GM23338 (cell line): ENCODE results near the gene MAMDC2. TPM values are rescaled to one million over a fixed set of nuclear protein-coding genes. Genes with fewer than 3 reads are reported as not detected.

Source experiments
- ATAC-seq: fragments of 200-7000 bp; cut with Tn5 transposase; 3 replicates; pipeline ENCODE4 v1.9.1; 2020
- DNase-seq: peaks from one replicate; pipeline ENCODE4 v3.0.0-alpha.2; 2015; ENCODE audit warnings: low spot score
- H2AFZ ChIP-seq: fragments of 200-600 bp; sonication (generic); 2 replicates; pipeline ENCODE4 v1.8.0; 2016; ENCODE audit warnings: antibody characterized with exemption, mild to moderate bottlenecking, moderate library complexity
- H3F3A ChIP-seq: fragments of 200-600 bp; sonication (generic); replicated peaks from 2 replicates; pipeline ENCODE4 v1.8.0; 2017; ENCODE audit warnings: antibody characterized with exemption, mixed run types, low read depth
- H3K27ac ChIP-seq: fragments of 200-600 bp; sonication (generic); 2 replicates; pipeline ENCODE4 v1.6.1; 2016; ENCODE audit warnings: low read depth
- H3K27me3 ChIP-seq: fragments of 200-600 bp; sonication (generic); 2 replicates; pipeline ENCODE4 v1.8.0; 2016; ENCODE audit warnings: mild to moderate bottlenecking, mixed run types, moderate library complexity; ENCODE audit not compliant: insufficient read depth
- H3K36me3 ChIP-seq: fragments of 200-600 bp; sonication (generic); 2 replicates; pipeline ENCODE4 v1.8.0; 2016; ENCODE audit warnings: mild to moderate bottlenecking; ENCODE audit not compliant: insufficient read depth
- H3K4me1 ChIP-seq: fragments of 200-600 bp; sonication (generic); 2 replicates; pipeline ENCODE4 v1.8.0; 2016; ENCODE audit warnings: mild to moderate bottlenecking, moderate library complexity; ENCODE audit not compliant: insufficient read depth
- H3K4me2 ChIP-seq: fragments of 200-600 bp; sonication (generic); 2 replicates; pipeline ENCODE4 v1.7.1; 2017; ENCODE audit warnings: mixed run types
- H3K4me3 ChIP-seq: fragments of 200-600 bp; sonication (generic); 2 replicates; pipeline ENCODE4 v1.6.1; 2016; ENCODE audit warnings: mixed run types
- H3K79me2 ChIP-seq: fragments of 200-600 bp; sonication (generic); replicated peaks from 2 replicates; pipeline ENCODE4 v1.8.0; 2017; ENCODE audit warnings: mild to moderate bottlenecking; ENCODE audit not compliant: insufficient read depth
- H3K9me2 ChIP-seq: fragments of 200-600 bp; sonication (generic); 2 replicates; pipeline ENCODE4 v1.8.0; 2017; ENCODE audit not compliant: insufficient read depth
- H4K20me1 ChIP-seq: fragments of 200-600 bp; sonication (generic); replicated peaks from 2 replicates; pipeline ENCODE4 v1.8.0; 2017; ENCODE audit warnings: mild to moderate bottlenecking; ENCODE audit not compliant: insufficient read depth
- H3K27ac Mint-ChIP-seq: 2 replicates; pipeline ENCODE4 v1.8.0; 2020; ENCODE audit warnings: inconsistent platforms, mild to moderate bottlenecking, moderate library complexity, mixed read lengths
- H3K27me3 Mint-ChIP-seq: 3 replicates; pipeline ENCODE4 v1.8.0; 2022; ENCODE audit warnings: low read depth, mild to moderate bottlenecking, moderate library complexity, mixed read lengths, inconsistent platforms; ENCODE audit not compliant: insufficient read depth, poor library complexity
- H3K36me3 Mint-ChIP-seq: 3 replicates; pipeline ENCODE4 v1.8.0; 2021; ENCODE audit warnings: low read depth, mild to moderate bottlenecking, inconsistent platforms, moderate library complexity, mixed read lengths
- H3K4me1 Mint-ChIP-seq: 3 replicates; pipeline ENCODE4 v1.8.0; 2020; ENCODE audit warnings: mild to moderate bottlenecking, inconsistent platforms, mixed read lengths
- H3K4me3 Mint-ChIP-seq: 3 replicates; pipeline ENCODE4 v1.8.0; 2021; ENCODE audit warnings: moderate library complexity, mild to moderate bottlenecking, inconsistent platforms, mixed read lengths
- H3K9me3 Mint-ChIP-seq: 3 replicates; pipeline ENCODE4 v1.8.0; 2020; ENCODE audit warnings: moderate library complexity, mild to moderate bottlenecking, inconsistent platforms, mixed read lengths
- CREB1 ChIP-seq: fragments of 250-450 bp; sonication (Bioruptor Pico); IDR thresholded peaks from 2 replicates; pipeline ENCODE4 v1.5.0; 2020; ENCODE audit warnings: low read depth, mild to moderate bottlenecking, moderate library complexity
- CTCF ChIP-seq, 2 experiments: fragments of 200-600 bp in 1 of 2; sonication (generic) in 1 of 2; conservative IDR thresholded peaks; 2 replicates each; pipeline versions ENCODE4 v1.5.1 to v1.6.1; 2016 to 2017; ENCODE audit warnings: antibody characterized with exemption in 2 of 2, low read depth in 2 of 2, mild to moderate bottlenecking in 2 of 2, moderate library complexity in 1 of 2
- ETS1 ChIP-seq: IDR thresholded peaks from 2 replicates; pipeline ENCODE4 v1.6.1; 2016; ENCODE audit warnings: antibody characterized with exemption
- EZH2 ChIP-seq: fragments of 200-600 bp; sonication (generic); IDR thresholded peaks from one replicate; pipeline ENCODE4 v1.8.0; 2017; ENCODE audit warnings: antibody characterized with exemption, mild to moderate bottlenecking, low read depth; ENCODE audit not compliant: unreplicated experiment
- EZH2phosphoT487 ChIP-seq: fragments of 200-600 bp; sonication (generic); IDR thresholded peaks from one replicate; pipeline ENCODE4 v1.8.1; 2018; ENCODE audit warnings: antibody characterized with exemption; ENCODE audit not compliant: unreplicated experiment
- JUNB ChIP-seq: IDR thresholded peaks from one replicate; pipeline ENCODE4 v1.6.1; 2016; ENCODE audit warnings: antibody characterized with exemption; ENCODE audit not compliant: unreplicated experiment
- NANOG ChIP-seq: IDR thresholded peaks from 2 replicates; pipeline ENCODE4 v1.6.1; 2016; ENCODE audit warnings: antibody characterized with exemption, borderline replicate concordance
- POLR2AphosphoS5 ChIP-seq: IDR thresholded peaks from 2 replicates; pipeline ENCODE4 v1.6.1; 2016; ENCODE audit warnings: antibody characterized with exemption, low read depth
- REST ChIP-seq: IDR thresholded peaks from one replicate; pipeline ENCODE4 v1.6.1; 2018; ENCODE audit warnings: antibody characterized with exemption; ENCODE audit not compliant: unreplicated experiment
- STAT1 ChIP-seq: IDR thresholded peaks from one replicate; pipeline ENCODE4 v1.6.1; 2016; ENCODE audit warnings: antibody characterized with exemption; ENCODE audit not compliant: unreplicated experiment
- ZNF114 ChIP-seq: fragments of 250-450 bp; sonication (Bioruptor Pico); IDR thresholded peaks from 2 replicates; pipeline ENCODE4 v1.5.0; 2020; ENCODE audit warnings: mild to moderate bottlenecking, moderate library complexity
- ZNF331 ChIP-seq: fragments of 250-450 bp; sonication (Bioruptor Pico); IDR thresholded peaks from 2 replicates; pipeline ENCODE4 v1.5.0; 2020; ENCODE audit warnings: low read depth, mild to moderate bottlenecking, moderate library complexity
- ZNF462 ChIP-seq: fragments of 250-450 bp; sonication (Bioruptor Pico); IDR thresholded peaks from 2 replicates; pipeline ENCODE4 v1.5.0; 2020; ENCODE audit warnings: mild to moderate bottlenecking, moderate library complexity
- polyA plus RNA-seq: library from polyadenylated mRNA; unstranded; fragments of >200 nt; fragmentation: Nextera tagmentation; extraction: Ambion mirVana; gene quantifications from 2 replicates; pipeline ENCODE4 v1.2.1, GENCODE V29; 2016
- total RNA-seq: library from RNA; depleted of rRNA; stranded (reverse); fragments of >200 nt; shearing (Covaris generic); gene quantifications from 2 replicates; pipeline ENCODE4 v1.2.3, GENCODE V29; 2014

Gene MAMDC2
- total and polyA plus RNA-seq, 2 experiments from 2014 or later = 7.7 to 19.6 TPM

- TF ChIP-seq REST (no peak), CREB1 (no peak), NANOG (no peak)
Observed at GRCh38 chr9:70135176-70135575, 91.5 kb downstream of the MAMDC2 start (continued).

GRCh38 chr9:70136632-70137031, 93.0 kb downstream of the MAMDC2 start:
- Histone ChIP-seq H4K20me1 (no peaks in the 10 kb centered on the region), H3K36me3 (no peaks in the 10 kb centered on the region), H3K4me2 (no peak overlapping the region), H3K4me3 (no peak overlapping the region), H3K4me1 (no peaks in the 10 kb centered on the region), H3K79me2 (no peaks in the 10 kb centered on the region), H3K27me3 (no peaks in the 10 kb centered on the region), H3F3A (no peaks in the 10 kb centered on the region), H3K27ac (no peak overlapping the region), H2AFZ (no peak overlapping the region), H3K9me2 (no peaks in the 10 kb centered on the region)
- Mint-ChIP-seq H3K4me1 (no peaks in the 10 kb centered on the region), H3K27ac (no peak overlapping the region), H3K36me3 (no peaks in the 10 kb centered on the region), H3K4me3 (no peak overlapping the region), H3K9me3 (no peaks in the 10 kb centered on the region; the same call in 2 of the 3 replicates), H3K27me3 (no peaks in the 10 kb centered on the region)
- DNase-seq = no peak
- ATAC-seq = no peak
- no peak for TF ChIP-seq STAT1
- TF ChIP-seq CTCF (conservative IDR thresholded peaks at IDR 0.05; ENCODE audit: low read depth in 2 of 2) = no peak
- no peak for TF ChIP-seq JUNB
- TF ChIP-seq ETS1 = no peak
- no peak for TF ChIP-seq ZNF462 (CRISPR knock-in tag)
- no peak for TF ChIP-seq POLR2AphosphoS5
- no peak for TF ChIP-seq EZH2phosphoT487
- no peak for TF ChIP-seq EZH2
- TF ChIP-seq ZNF331 = no peak
- no peak for TF ChIP-seq ZNF114
